T-helper 2 cell treated with Interferon-gamma antibody and Interleukin-4, amounts not matched to agents 5 μg/mL and 100 μg/mL, for 36 hours (primary cell): ENCODE measurements around the gene AVL9.
"Not testable (repeated sequence)": the region's sequence is repeated elsewhere in the genome, so short reads cannot be mapped to it uniquely, and the experiment has no call there.

Source experiments
- DNase-seq: peaks from one replicate; pipeline ENCODE4 v3.0.0; 2021; ENCODE audit warnings: low spot score
- H3K27ac Mint-ChIP-seq: one replicate; pipeline ENCODE4 v1.8.0; 2021; ENCODE audit warnings: mild to moderate bottlenecking, mixed read lengths
- H3K27me3 Mint-ChIP-seq: one replicate; pipeline ENCODE4 v1.8.0; 2021; ENCODE audit warnings: low read depth, mixed read lengths
- H3K36me3 Mint-ChIP-seq: one replicate; pipeline ENCODE4 v1.8.0; 2021; ENCODE audit warnings: low read depth, mixed read lengths
- H3K4me1 Mint-ChIP-seq: one replicate; pipeline ENCODE4 v1.8.0; 2021; ENCODE audit warnings: low read depth, mixed read lengths
- H3K4me3 Mint-ChIP-seq: one replicate; pipeline ENCODE4 v1.8.0; 2022; ENCODE audit warnings: mild to moderate bottlenecking, moderate library complexity, mixed read lengths
- H3K9me3 Mint-ChIP-seq: one replicate; pipeline ENCODE4 v1.8.0; 2021; ENCODE audit warnings: mixed read lengths

AVL9 gene

DNA sequence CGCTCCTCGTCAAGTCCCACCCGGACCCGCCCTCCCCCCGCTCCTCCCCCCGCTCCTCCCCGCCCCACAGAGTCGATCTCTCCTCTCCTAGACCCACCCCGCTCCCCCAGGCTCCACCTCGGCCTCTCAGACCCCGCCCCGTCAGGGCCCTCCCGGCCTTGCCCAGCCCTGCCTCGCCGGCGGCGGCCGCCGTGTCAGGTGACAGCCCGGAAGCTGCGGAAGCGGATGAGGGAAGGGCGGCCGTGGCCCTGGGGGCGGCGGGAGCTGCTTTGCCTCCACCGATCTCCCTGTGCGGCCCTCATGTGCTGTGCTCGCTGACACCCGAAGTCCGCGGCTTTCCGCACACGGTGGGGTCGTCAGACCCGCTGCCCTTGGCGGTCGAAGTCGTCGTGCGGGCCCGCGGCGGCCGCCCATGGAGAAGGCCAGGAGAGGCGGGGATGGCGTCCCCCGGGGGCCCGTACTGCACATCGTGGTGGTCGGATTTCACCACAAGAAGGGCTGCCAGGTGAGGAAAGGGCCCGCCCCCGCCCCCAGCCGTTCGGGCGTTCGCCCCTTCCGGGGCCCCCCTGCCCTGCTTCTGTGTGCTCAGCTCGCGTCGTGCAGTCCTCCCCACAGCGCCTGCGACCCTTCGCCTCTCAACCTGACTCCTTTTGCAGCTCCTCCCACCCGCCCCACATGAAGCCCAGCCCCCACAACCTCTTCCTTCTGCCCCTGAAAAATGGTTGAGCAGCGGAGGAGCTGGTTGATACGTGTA lies at the start of gene AVL9:
TSS of gene AVL9 (plus strand) at position 192 of the 754 bp plus-strand sequence. CDS start at position 413, 221 bp downstream.
- Mint-ChIP-seq H3K9me3 (no peaks in the 10 kb centered on the region), H3K4me1 (peaks cover 21% of the 10 kb centered on the region)

DNA sequence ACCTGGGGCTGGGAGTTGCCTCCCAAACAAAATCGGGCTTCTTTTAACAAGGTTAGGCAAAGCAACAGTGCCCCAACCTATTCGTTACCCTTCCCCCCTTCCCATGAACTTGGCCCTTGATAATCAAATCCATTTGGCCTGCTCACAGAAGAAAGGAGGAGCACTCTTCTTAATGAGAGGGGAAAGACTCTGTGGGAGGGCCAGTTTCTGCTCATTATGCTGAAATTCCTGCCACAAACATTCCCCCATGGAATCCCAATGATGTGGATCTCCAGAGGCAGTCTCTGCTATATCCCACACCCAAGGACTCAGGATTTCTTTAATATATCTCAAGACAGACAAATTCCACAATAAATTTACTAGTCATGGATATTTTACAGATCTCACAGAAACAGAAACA lies 48.1 kb upstream of the AVL9 start:
- H3K27me3 Mint-ChIP-seq, result no peaks in the 10 kb centered on the region
- no peak overlapping the region for H3K4me3 Mint-ChIP-seq
- H3K27ac Mint-ChIP-seq, result no peak overlapping the region
- no peak for DNase-seq
- H3K4me1 Mint-ChIP-seq, result no peaks in the 10 kb centered on the region
- no peaks in the 10 kb centered on the region for H3K36me3 Mint-ChIP-seq
- no peaks in the 10 kb centered on the region for H3K9me3 Mint-ChIP-seq

More for the DNA sequence above, at the start of gene AVL9:
- peaks cover 22% of the 10 kb centered on the region for H3K36me3 Mint-ChIP-seq
- peak; percentile 98 for DNase-seq
- H3K4me3 Mint-ChIP-seq, result peak within 1 kb of the TSS; percentile 100
- peak within 1 kb of the TSS; percentile 98 for H3K27ac Mint-ChIP-seq
- H3K27me3 Mint-ChIP-seq, result no peaks in the 10 kb centered on the region

DNA sequence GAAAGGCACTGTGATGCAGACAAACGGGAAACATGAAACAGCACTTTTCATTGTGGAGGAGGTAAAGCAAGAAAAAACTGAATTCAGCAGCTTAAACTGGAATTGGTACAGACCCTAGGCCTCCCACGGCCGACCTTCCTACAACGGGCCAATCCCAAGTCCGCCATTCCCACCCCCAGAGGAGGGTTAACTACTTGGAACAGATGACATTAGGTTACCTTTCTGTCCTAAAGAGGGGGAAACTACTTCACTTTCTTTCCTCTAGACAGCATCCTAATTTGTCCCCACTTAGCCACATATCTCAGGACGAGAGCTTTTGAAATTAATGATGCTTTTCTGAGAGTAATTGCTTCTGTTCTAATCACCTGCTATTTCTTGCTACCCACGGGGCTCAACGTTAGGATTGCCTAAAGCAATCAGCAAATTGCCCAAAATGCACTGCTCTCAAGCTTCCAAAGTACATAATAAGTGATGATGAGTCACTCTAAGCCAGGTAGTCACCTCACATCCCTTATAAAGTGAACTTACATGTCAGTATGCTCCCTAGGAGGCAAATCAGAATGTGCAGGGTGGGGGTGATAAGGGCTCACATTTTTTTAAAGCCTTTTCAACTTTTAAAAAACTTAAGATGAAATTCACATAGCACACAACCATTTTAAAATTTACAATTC lies 41.8 kb upstream of the AVL9 start:
- no peak overlapping the region for H3K4me3 Mint-ChIP-seq
- H3K4me1 Mint-ChIP-seq, result no peaks in the 10 kb centered on the region
- H3K9me3 Mint-ChIP-seq, result no peaks in the 10 kb centered on the region
- H3K27me3 Mint-ChIP-seq, result no peaks in the 10 kb centered on the region
- no peaks in the 10 kb centered on the region for H3K36me3 Mint-ChIP-seq
- H3K27ac Mint-ChIP-seq, result no peak overlapping the region
- no peak for DNase-seq

DNA sequence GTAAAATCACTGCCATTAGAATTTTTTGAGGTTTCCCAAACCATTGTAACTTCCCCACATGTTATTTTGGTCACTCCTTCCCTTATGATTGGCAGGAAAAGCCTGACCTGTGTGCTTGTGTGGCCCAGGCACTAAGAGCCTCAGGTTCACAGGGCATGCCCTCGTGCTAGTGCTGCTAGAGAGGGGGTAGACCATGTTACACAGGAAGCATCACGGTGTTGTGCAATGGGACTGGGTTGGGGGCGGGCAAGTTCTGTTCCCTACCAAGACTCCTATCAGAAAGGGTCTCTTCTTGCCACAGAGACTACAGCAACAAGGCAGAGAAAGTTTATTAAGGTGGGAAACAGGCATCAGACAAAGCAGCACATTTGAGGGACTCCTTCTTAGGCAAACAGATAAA lies 37.3 kb upstream of the AVL9 start:
- H3K9me3 Mint-ChIP-seq, result no peaks in the 10 kb centered on the region
- H3K27ac Mint-ChIP-seq, result no peak overlapping the region
- H3K4me1 Mint-ChIP-seq, result no peaks in the 10 kb centered on the region
- DNase-seq, result no peak
- H3K27me3 Mint-ChIP-seq, result no peaks in the 10 kb centered on the region
- H3K4me3 Mint-ChIP-seq, result no peak overlapping the region
- H3K36me3 Mint-ChIP-seq, result no peaks in the 10 kb centered on the region

DNA sequence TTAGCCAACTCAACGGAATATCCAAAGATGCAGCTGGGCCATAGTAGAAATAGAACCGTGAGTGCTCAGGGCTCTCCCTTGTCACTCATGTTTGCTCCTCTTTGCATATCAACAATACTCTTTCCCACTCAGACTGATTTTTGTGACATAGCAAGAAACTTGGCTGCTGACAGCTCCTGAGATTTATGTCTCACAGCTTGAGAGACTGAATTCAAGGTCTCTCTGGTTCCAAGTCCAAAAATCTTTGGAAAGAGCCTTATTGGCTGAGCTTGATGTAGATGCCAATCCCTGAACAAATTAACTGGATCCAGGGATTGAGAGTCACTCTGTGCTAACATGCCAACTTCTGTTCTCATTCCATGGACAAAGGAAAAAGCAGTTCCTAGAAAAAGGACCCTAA lies 35.5 kb upstream of the AVL9 start:
- Mint-ChIP-seq H3K36me3 (no peaks in the 10 kb centered on the region), H3K4me1 (no peaks in the 10 kb centered on the region), H3K9me3 (no peaks in the 10 kb centered on the region), H3K4me3 (no peak overlapping the region), H3K27ac (no peak overlapping the region), H3K27me3 (no peaks in the 10 kb centered on the region)
- no peak for DNase-seq

DNA sequence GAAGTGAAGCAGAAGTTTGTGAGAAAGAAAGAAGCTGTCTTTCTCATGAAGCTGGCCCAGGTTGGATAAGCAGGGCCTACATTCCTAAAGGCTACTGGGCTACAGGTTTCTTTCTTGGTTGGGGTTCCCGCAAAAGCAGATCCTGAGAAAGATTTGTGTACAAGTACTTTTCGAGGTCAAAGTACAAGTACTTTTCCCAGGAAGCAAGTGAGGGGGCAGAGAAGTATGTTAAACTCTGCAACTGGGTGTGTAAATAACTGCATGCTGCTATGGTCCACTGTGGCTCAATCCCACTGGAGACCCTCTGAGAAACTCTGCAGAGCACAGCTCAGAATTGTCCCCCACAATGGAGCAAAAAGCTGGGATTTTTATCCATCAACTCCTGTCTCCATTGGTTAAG lies 33.8 kb upstream of the AVL9 start:
- Mint-ChIP-seq H3K27ac (no peak overlapping the region), H3K4me3 (no peak overlapping the region), H3K4me1 (no peaks in the 10 kb centered on the region), H3K9me3 (no peaks in the 10 kb centered on the region), H3K27me3 (no peaks in the 10 kb centered on the region), H3K36me3 (no peaks in the 10 kb centered on the region)
- no peak for DNase-seq

DNA sequence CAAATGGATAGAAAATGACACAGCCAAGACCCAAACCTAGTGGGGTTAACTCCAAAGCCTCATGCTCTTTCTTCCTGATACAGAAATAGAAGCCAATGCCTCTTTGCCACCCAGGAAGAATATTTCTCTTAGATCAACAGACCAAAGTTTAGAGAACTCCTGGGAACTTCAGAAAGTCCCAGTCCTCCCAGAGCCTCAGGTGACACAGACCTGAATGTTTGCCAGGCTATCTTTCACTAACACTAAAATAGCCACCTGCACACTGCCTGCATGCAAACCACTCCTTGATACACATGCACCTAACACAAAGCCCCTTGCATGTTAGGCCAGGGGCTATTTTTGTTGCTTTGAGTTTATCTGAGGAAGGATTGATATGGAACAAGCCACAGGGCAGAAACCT lies 32.8 kb upstream of the AVL9 start:
- Mint-ChIP-seq H3K4me1 (no peaks in the 10 kb centered on the region), H3K9me3 (no peaks in the 10 kb centered on the region), H3K4me3 (no peak overlapping the region), H3K36me3 (no peaks in the 10 kb centered on the region), H3K27me3 (no peaks in the 10 kb centered on the region), H3K27ac (no peak overlapping the region)
- no peak for DNase-seq

DNA sequence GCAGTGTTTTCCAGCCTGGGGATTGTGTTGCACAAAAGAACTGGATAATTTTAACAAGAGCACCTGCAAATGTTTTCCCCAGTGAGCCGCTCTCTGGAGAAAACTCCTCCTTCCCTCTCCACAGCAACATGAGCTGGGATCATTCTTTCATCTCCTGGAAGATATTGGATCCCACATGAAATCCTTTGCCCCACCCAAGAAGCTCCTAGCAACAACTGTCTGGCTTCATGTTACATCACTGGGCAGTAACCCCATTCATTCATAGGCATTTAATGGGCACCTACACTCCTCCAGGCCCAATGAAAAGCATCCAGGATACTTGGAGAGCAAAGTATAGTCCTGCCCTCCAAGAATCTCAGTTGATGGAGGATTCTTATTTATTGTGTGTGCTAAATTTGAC lies 32.3 kb upstream of the AVL9 start:
- H3K27ac Mint-ChIP-seq, result no peak overlapping the region
- no peaks in the 10 kb centered on the region for H3K36me3 Mint-ChIP-seq
- no peak overlapping the region for H3K4me3 Mint-ChIP-seq
- no peaks in the 10 kb centered on the region for H3K9me3 Mint-ChIP-seq
- no peak for DNase-seq
- no peaks in the 10 kb centered on the region for H3K27me3 Mint-ChIP-seq
- no peaks in the 10 kb centered on the region for H3K4me1 Mint-ChIP-seq

DNA sequence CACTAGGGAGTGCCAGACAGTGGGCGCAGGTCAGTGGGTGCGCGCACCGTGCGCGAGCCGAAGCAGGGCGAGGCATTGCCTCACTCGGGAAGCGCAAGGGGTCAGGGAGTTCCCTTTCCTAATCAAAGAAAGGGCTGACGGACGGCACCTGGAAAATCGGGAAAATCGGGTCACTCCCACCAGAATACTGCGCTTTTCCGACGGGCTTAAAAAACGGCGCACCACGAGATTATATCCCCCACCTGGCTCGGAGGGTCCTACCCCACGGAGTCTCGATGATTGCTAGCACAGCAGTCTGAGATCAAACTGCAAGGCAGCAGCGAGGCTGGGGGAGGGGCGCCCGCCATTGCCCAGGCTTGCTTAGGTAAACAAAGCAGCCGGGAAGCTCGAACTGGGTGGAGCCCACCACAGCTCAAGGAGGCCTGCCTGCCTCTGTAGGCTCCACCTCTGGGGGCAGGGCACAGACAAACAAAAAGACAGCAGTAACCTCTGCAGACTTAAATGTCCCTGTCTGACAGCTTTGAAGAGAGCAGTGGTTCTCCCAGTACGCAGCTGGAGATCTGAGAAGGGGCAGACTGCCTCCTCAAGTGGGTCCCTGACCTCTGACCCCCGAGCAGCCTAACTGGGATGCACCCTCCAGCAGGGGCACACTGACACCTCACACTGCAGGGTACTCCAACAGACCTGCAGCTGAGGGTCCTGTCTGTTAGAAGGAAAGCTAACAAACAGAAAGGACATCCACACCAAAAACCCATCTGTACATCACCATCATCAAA lies 30.5 kb upstream of the AVL9 start:
- H3K4me3 Mint-ChIP-seq, H3K9me3 Mint-ChIP-seq, H3K36me3 Mint-ChIP-seq, H3K4me1 Mint-ChIP-seq, H3K27ac Mint-ChIP-seq, H3K27me3 Mint-ChIP-seq, DNase-seq: not testable (repeated sequence)

DNA sequence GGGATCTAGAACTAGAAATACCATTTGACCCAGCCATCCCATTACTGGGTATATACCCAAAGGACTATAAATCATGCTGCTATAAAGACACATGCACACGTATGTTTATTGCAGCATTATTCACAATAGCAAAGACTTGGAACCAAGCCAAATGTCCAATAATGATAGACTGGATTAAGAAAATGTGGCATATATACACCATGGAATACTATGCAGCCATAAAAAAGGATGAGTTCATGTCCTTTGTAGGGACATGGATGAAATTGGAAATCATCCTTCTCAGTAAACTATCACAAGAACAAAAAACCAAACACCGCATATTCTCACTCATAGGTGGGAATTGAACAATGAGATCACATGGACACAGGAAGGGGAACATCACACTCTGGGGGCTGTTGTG lies 25.3 kb upstream of the AVL9 start:
- not testable (repeated sequence) for H3K4me1 Mint-ChIP-seq, H3K36me3 Mint-ChIP-seq, H3K4me3 Mint-ChIP-seq, H3K9me3 Mint-ChIP-seq, H3K27ac Mint-ChIP-seq, DNase-seq, H3K27me3 Mint-ChIP-seq

DNA sequence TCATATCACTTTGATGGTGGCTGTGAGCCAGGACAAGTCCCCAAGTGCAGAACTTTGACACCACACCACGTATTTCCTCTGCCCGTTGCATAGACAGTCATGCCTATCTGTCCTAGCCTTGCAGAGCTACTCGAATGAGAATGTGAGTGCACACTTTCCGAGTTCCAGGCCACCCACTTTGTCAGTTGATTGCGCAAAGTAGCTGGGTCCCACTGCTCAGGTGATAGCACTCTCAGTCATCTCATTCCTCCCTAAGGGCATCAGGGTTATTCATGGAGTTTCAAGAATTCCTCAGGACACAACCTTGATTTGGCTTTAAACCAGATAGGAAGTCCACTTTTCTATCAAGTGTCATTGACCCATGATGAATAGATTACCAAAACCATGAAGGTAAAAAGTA lies 24.4 kb upstream of the AVL9 start:
- Mint-ChIP-seq H3K4me3 (no peak overlapping the region), H3K4me1 (no peaks in the 10 kb centered on the region), H3K27ac (no peak overlapping the region), H3K36me3 (no peaks in the 10 kb centered on the region), H3K27me3 (no peaks in the 10 kb centered on the region), H3K9me3 (no peaks in the 10 kb centered on the region)
- no peak for DNase-seq

DNA sequence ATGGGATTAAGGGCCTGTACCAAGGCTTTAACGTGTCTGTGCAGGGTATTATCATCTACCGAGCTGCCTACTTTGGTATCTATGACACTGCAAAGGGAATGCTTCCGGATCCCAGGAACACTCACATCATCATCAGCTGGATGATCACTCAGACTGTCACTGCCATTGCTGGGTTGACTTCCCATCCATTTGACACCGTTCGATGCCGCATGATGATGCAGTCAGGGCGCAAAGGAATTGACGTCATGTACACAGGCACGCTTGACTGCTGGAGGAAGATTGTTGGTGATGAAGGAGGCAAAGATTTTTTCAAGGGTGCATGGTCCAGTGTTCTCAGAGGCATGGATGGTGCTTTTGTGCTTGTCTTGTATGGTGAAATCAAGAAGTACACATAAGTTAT lies 23.3 kb upstream of the AVL9 start:
- Mint-ChIP-seq H3K36me3 (no peaks in the 10 kb centered on the region), H3K9me3 (no peaks in the 10 kb centered on the region), H3K4me3 (no peak overlapping the region), H3K27me3 (no peaks in the 10 kb centered on the region), H3K27ac (no peak overlapping the region), H3K4me1 (no peaks in the 10 kb centered on the region)
- DNase-seq, result no peak

DNA sequence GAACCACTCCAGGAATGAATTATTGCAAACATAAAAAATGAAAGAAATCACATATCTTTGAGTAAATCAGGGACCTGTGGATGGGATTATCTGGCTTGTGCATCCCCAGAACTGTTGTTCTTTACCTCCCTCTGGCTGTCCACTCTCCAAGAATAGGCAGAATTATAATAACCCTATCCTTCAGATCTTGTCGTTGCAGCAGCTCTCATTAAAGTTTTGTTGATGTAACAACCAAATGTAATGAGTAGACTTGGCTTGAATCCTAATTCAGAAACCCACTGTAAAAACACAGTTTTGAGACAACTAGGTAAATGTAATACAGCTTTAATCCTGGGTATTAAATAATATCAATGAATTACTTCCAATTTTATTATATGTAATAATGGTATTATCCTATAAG lies 21.3 kb upstream of the AVL9 start:
- Mint-ChIP-seq H3K9me3 (no peaks in the 10 kb centered on the region), H3K36me3 (no peaks in the 10 kb centered on the region), H3K4me3 (no peak overlapping the region), H3K27ac (no peak overlapping the region), H3K4me1 (no peaks in the 10 kb centered on the region), H3K27me3 (no peaks in the 10 kb centered on the region)
- no peak for DNase-seq
